ENCODE measurements around the gene CCDC93.

GRCh38 chr2:118044854-118045253 is 31.0 kb upstream of the CCDC93 start:
- TF ChIP-seq CTCF (IDR thresholded peaks at IDR 0.05): no peak
- no peak for TF ChIP-seq POLR2AphosphoS5 (IDR thresholded peaks at IDR 0.05; ENCODE audit: insufficient read depth in 1 of 2, low read depth in 1 of 2)
- no peak for TF ChIP-seq POLR2A (IDR thresholded peaks at IDR 0.05)

Measured in vagina (tissue), 2 donors.